ENCODE results near the gene ZNF621.
"Not testable (repeated sequence)": the region's sequence is repeated elsewhere in the genome, so short reads cannot be mapped to it uniquely, and the experiment has no call there.

The ZNF621 gene

GRCh38 chr3:40534283-40534682 lies 9.5 kb downstream of the ZNF621 start:
- peaks cover 54 to 57% of the 10 kb centered on the region in 2 donors for H3K36me3 ChIP-seq (ENCODE audit: control insufficient read depth in 2 of 2, insufficient read depth in 2 of 2, low read length in 2 of 2)
- H3K9ac ChIP-seq (ENCODE audit: low read length in 2 of 2): no peak overlapping the region
- no peaks in the 10 kb centered on the region for H3K4me1 ChIP-seq (ENCODE audit: control insufficient read depth, insufficient read depth, low read length)
- peaks cover 0 to 13% of the 10 kb centered on the region in 2 donors for H3K9me3 ChIP-seq (ENCODE audit: control insufficient read depth in 2 of 2, low read length in 2 of 2)
- no peaks in the 10 kb centered on the region for H3K27me3 ChIP-seq (ENCODE audit: control insufficient read depth in 1 of 2, insufficient read depth in 2 of 2, low read length in 2 of 2)
- no peak overlapping the region for H3K4me3 ChIP-seq (ENCODE audit: low read length in 2 of 2)
- H3K27ac ChIP-seq (ENCODE audit: low read length): no peak overlapping the region

- Histone ChIP-seq H3K27me3 (ENCODE audit: control insufficient read depth in 1 of 2, insufficient read depth in 2 of 2, low read length in 2 of 2) (no peaks in the 10 kb centered on the region), H3K4me3 (ENCODE audit: low read length in 2 of 2) (no peak overlapping the region), H3K9ac (ENCODE audit: low read length in 2 of 2) (no peak overlapping the region), H3K36me3 (ENCODE audit: control insufficient read depth in 2 of 2, insufficient read depth in 2 of 2, low read length in 2 of 2) (no peaks in the 10 kb centered on the region), H3K27ac (ENCODE audit: low read length) (no peak overlapping the region), H3K4me1 (ENCODE audit: control insufficient read depth, insufficient read depth, low read length) (no peaks in the 10 kb centered on the region), H3K9me3 (ENCODE audit: control insufficient read depth in 2 of 2, low read length in 2 of 2) (no peaks in the 10 kb centered on the region)
Measured at GRCh38 chr3:40546816-40547215, 22.1 kb downstream of the ZNF621 start.

- no peaks in the 10 kb centered on the region for H3K9me3 ChIP-seq (ENCODE audit: control insufficient read depth in 2 of 2, low read length in 2 of 2)
- no peaks in the 10 kb centered on the region for H3K27me3 ChIP-seq (ENCODE audit: control insufficient read depth in 1 of 2, insufficient read depth in 2 of 2, low read length in 2 of 2)
- no peaks in the 10 kb centered on the region for H3K4me1 ChIP-seq (ENCODE audit: control insufficient read depth, insufficient read depth, low read length)
- H3K36me3 ChIP-seq (ENCODE audit: control insufficient read depth in 2 of 2, insufficient read depth in 2 of 2, low read length in 2 of 2): no peaks in the 10 kb centered on the region
- no peak overlapping the region for H3K9ac ChIP-seq (ENCODE audit: low read length in 2 of 2)
- no peak overlapping the region for H3K4me3 ChIP-seq (ENCODE audit: low read length in 2 of 2)
- no peak overlapping the region for H3K27ac ChIP-seq (ENCODE audit: low read length)
Measured at GRCh38 chr3:40550167-40550566, 25.4 kb downstream of the ZNF621 start.

- Histone ChIP-seq H3K9ac (ENCODE audit: low read length in 2 of 2) (no peak overlapping the region), H3K27ac (ENCODE audit: low read length) (no peak overlapping the region), H3K4me3 (ENCODE audit: low read length in 2 of 2) (no peak overlapping the region), H3K4me1 (ENCODE audit: control insufficient read depth, insufficient read depth, low read length) (no peaks in the 10 kb centered on the region), H3K27me3 (ENCODE audit: control insufficient read depth in 1 of 2, insufficient read depth in 2 of 2, low read length in 2 of 2) (no peaks in the 10 kb centered on the region), H3K9me3 (ENCODE audit: control insufficient read depth in 2 of 2, low read length in 2 of 2) (no peaks in the 10 kb centered on the region), H3K36me3 (ENCODE audit: control insufficient read depth in 2 of 2, insufficient read depth in 2 of 2, low read length in 2 of 2) (no peaks in the 10 kb centered on the region)
Measured at GRCh38 chr3:40557575-40558161, 32.9 kb downstream of the ZNF621 start.

GRCh38 chr3:40562482-40562881 lies 37.7 kb downstream of the ZNF621 start:
- H3K27ac ChIP-seq (ENCODE audit: low read length); H3K9ac ChIP-seq (ENCODE audit: low read length in 2 of 2); H3K9me3 ChIP-seq (ENCODE audit: control insufficient read depth in 2 of 2, low read length in 2 of 2); H3K4me1 ChIP-seq (ENCODE audit: control insufficient read depth, insufficient read depth, low read length); H3K36me3 ChIP-seq (ENCODE audit: control insufficient read depth in 2 of 2, insufficient read depth in 2 of 2, low read length in 2 of 2); H3K27me3 ChIP-seq (ENCODE audit: control insufficient read depth in 1 of 2, insufficient read depth in 2 of 2, low read length in 2 of 2); H3K4me3 ChIP-seq (ENCODE audit: low read length in 2 of 2): not testable (repeated sequence)

- H3K4me1 ChIP-seq (ENCODE audit: control insufficient read depth, insufficient read depth, low read length); H3K27me3 ChIP-seq (ENCODE audit: control insufficient read depth in 1 of 2, insufficient read depth in 2 of 2, low read length in 2 of 2); H3K4me3 ChIP-seq (ENCODE audit: low read length in 2 of 2); H3K9me3 ChIP-seq (ENCODE audit: control insufficient read depth in 2 of 2, low read length in 2 of 2); H3K27ac ChIP-seq (ENCODE audit: low read length); H3K9ac ChIP-seq (ENCODE audit: low read length in 2 of 2); H3K36me3 ChIP-seq (ENCODE audit: control insufficient read depth in 2 of 2, insufficient read depth in 2 of 2, low read length in 2 of 2): not testable (repeated sequence)
Measured at GRCh38 chr3:40565629-40566028, 40.9 kb downstream of the ZNF621 start.

GRCh38 chr3:40566694-40567093 lies 41.9 kb downstream of the ZNF621 start:
- Histone ChIP-seq H3K27ac (ENCODE audit: low read length) (no peak overlapping the region), H3K9me3 (ENCODE audit: control insufficient read depth in 2 of 2, low read length in 2 of 2) (no peaks in the 10 kb centered on the region), H3K27me3 (ENCODE audit: control insufficient read depth in 1 of 2, insufficient read depth in 2 of 2, low read length in 2 of 2) (no peaks in the 10 kb centered on the region), H3K36me3 (ENCODE audit: control insufficient read depth in 2 of 2, insufficient read depth in 2 of 2, low read length in 2 of 2) (no peaks in the 10 kb centered on the region), H3K4me1 (ENCODE audit: control insufficient read depth, insufficient read depth, low read length) (no peaks in the 10 kb centered on the region), H3K9ac (ENCODE audit: low read length in 2 of 2) (no peak overlapping the region), H3K4me3 (ENCODE audit: low read length in 2 of 2) (no peak overlapping the region)

GRCh38 chr3:40572588-40572987 lies 47.8 kb downstream of the ZNF621 start:
- H3K27me3 ChIP-seq (ENCODE audit: control insufficient read depth in 1 of 2, insufficient read depth in 2 of 2, low read length in 2 of 2): no peaks in the 10 kb centered on the region
- H3K9me3 ChIP-seq (ENCODE audit: control insufficient read depth in 2 of 2, low read length in 2 of 2): no peaks in the 10 kb centered on the region
- no peak overlapping the region for H3K4me3 ChIP-seq (ENCODE audit: low read length in 2 of 2)
- H3K9ac ChIP-seq (ENCODE audit: low read length in 2 of 2): no peak overlapping the region
- H3K27ac ChIP-seq (ENCODE audit: low read length): no peak overlapping the region
- H3K36me3 ChIP-seq (ENCODE audit: control insufficient read depth in 2 of 2, insufficient read depth in 2 of 2, low read length in 2 of 2): no peaks in the 10 kb centered on the region
- H3K4me1 ChIP-seq (ENCODE audit: control insufficient read depth, insufficient read depth, low read length): no peaks in the 10 kb centered on the region

- Histone ChIP-seq H3K9me3 (ENCODE audit: control insufficient read depth in 2 of 2, low read length in 2 of 2) (no peaks in the 10 kb centered on the region), H3K4me1 (ENCODE audit: control insufficient read depth, insufficient read depth, low read length) (no peaks in the 10 kb centered on the region), H3K9ac (ENCODE audit: low read length in 2 of 2) (no peak overlapping the region), H3K4me3 (ENCODE audit: low read length in 2 of 2) (no peak overlapping the region), H3K36me3 (ENCODE audit: control insufficient read depth in 2 of 2, insufficient read depth in 2 of 2, low read length in 2 of 2) (no peaks in the 10 kb centered on the region), H3K27ac (ENCODE audit: low read length) (no peak overlapping the region), H3K27me3 (ENCODE audit: control insufficient read depth in 1 of 2, insufficient read depth in 2 of 2, low read length in 2 of 2) (no peaks in the 10 kb centered on the region)
Measured at GRCh38 chr3:40574050-40574449, 49.3 kb downstream of the ZNF621 start.

GRCh38 chr3:40574661-40575060 lies 49.9 kb downstream of the ZNF621 start:
- Histone ChIP-seq H3K36me3 (ENCODE audit: control insufficient read depth in 2 of 2, insufficient read depth in 2 of 2, low read length in 2 of 2) (no peaks in the 10 kb centered on the region), H3K4me3 (ENCODE audit: low read length in 2 of 2) (no peak overlapping the region), H3K27ac (ENCODE audit: low read length) (no peak overlapping the region), H3K9me3 (ENCODE audit: control insufficient read depth in 2 of 2, low read length in 2 of 2) (no peaks in the 10 kb centered on the region), H3K4me1 (ENCODE audit: control insufficient read depth, insufficient read depth, low read length) (no peaks in the 10 kb centered on the region), H3K27me3 (ENCODE audit: control insufficient read depth in 1 of 2, insufficient read depth in 2 of 2, low read length in 2 of 2) (no peaks in the 10 kb centered on the region), H3K9ac (ENCODE audit: low read length in 2 of 2) (no peak overlapping the region)

GRCh38 chr3:40576396-40576795 lies 51.6 kb downstream of the ZNF621 start:
- H3K9me3 ChIP-seq (ENCODE audit: control insufficient read depth in 2 of 2, low read length in 2 of 2): no peaks in the 10 kb centered on the region
- no peak overlapping the region for H3K4me3 ChIP-seq (ENCODE audit: low read length in 2 of 2)
- no peaks in the 10 kb centered on the region for H3K36me3 ChIP-seq (ENCODE audit: control insufficient read depth in 2 of 2, insufficient read depth in 2 of 2, low read length in 2 of 2)
- peaks cover 0 to 2% of the 10 kb centered on the region in 2 donors for H3K27me3 ChIP-seq (ENCODE audit: control insufficient read depth in 1 of 2, insufficient read depth in 2 of 2, low read length in 2 of 2)
- H3K27ac ChIP-seq (ENCODE audit: low read length): no peak overlapping the region
- no peak overlapping the region for H3K9ac ChIP-seq (ENCODE audit: low read length in 2 of 2)
- H3K4me1 ChIP-seq (ENCODE audit: control insufficient read depth, insufficient read depth, low read length): no peaks in the 10 kb centered on the region
